Left ventricle myocardium inferior (tissue), 1 donor: ENCODE measurements around the gene PHLDB2. TPM values are rescaled to one million over a fixed set of nuclear protein-coding genes. Genes with fewer than 3 reads are reported as not detected.

Source experiments
- DNase-seq: peaks from one replicate; pipeline ENCODE4 v3.0.0-alpha.2; 2020
- H3K27ac ChIP-seq: fragments of 200-600 bp; replicated peaks from 2 replicates; pipeline ENCODE4 v1.8.0; 2021
- H3K27me3 ChIP-seq: fragments of 200-600 bp; 2 replicates; pipeline ENCODE4 v1.8.0; 2021; ENCODE audit warnings: low read depth
- H3K36me3 ChIP-seq: fragments of 200-600 bp; 2 replicates; pipeline ENCODE4 v1.8.0; 2021
- H3K4me1 ChIP-seq: fragments of 200-600 bp; 2 replicates; pipeline ENCODE4 v1.8.0; 2021
- H3K4me3 ChIP-seq: fragments of 200-600 bp; 2 replicates; pipeline ENCODE4 v1.8.0; 2021; ENCODE audit warnings: mild to moderate bottlenecking, moderate library complexity
- H3K9me3 ChIP-seq: fragments of 200-600 bp; replicated peaks from 2 replicates; pipeline ENCODE4 v1.8.0; 2021
- CTCF ChIP-seq: fragments of 200-600 bp; IDR thresholded peaks from 2 replicates; pipeline ENCODE4 v1.8.0; 2021; ENCODE audit warnings: antibody characterized with exemption, mild to moderate bottlenecking, borderline replicate concordance
- intact Hi-C: fragments of 100-400 bp; cut with micrococcal nuclease; formaldehyde crosslinking; loops from one replicate; pipeline ENCODE4 v1.11.0; 2022
- total RNA-seq: library from RNA; stranded (reverse); fragmentation: NEBNext Ultra II Directional; extraction: Animal tissue kit (Norgen Biotek cat#: 25700); gene quantifications from one replicate; pipeline ENCODE4 v1.2.1, GENCODE V29; 2021
- donor health status: DM: no; HTN: yes; CAD: no; lungs with severe emphysema.

PHLDB2 gene
- total RNA-seq, 1 donor from 2014 or later, result 89.3 TPM

- DNase-seq, result no peak
- no peak for TF ChIP-seq CTCF
- Histone ChIP-seq H3K9me3 (no peaks in the 10 kb centered on the region), H3K4me1 (peaks cover 50% of the 10 kb centered on the region), H3K27me3 (no peaks in the 10 kb centered on the region), H3K36me3 (peaks cover 63% of the 10 kb centered on the region), H3K4me3 (no peak overlapping the region), H3K27ac (no peak overlapping the region)
- intact Hi-C loops, result no loop called here
Measured at GRCh38 chr3:111955876-111956275, 96.8 kb downstream of the PHLDB2 start.

GRCh38 chr3:111956449-111956848 lies 97.4 kb downstream of the PHLDB2 start:
- Histone ChIP-seq H3K27ac (no peak overlapping the region), H3K4me1 (peaks cover 50% of the 10 kb centered on the region), H3K4me3 (no peak overlapping the region), H3K27me3 (no peaks in the 10 kb centered on the region), H3K36me3 (peaks cover 63% of the 10 kb centered on the region), H3K9me3 (no peaks in the 10 kb centered on the region)
- no peak for TF ChIP-seq CTCF
- intact Hi-C loops, result no loop called here
- no peak for DNase-seq

GRCh38 chr3:111956995-111957734 lies 98.1 kb downstream of the PHLDB2 start:
- peaks cover 47% of the 10 kb centered on the region for H3K4me1 ChIP-seq
- no peak overlapping the region for H3K27ac ChIP-seq
- no peaks in the 10 kb centered on the region for H3K9me3 ChIP-seq
- no peak for DNase-seq
- H3K27me3 ChIP-seq, result no peaks in the 10 kb centered on the region
- intact Hi-C loops, result no loop called here
- TF ChIP-seq CTCF, result no peak
- H3K4me3 ChIP-seq, result no peak overlapping the region
- H3K36me3 ChIP-seq, result peaks cover 63% of the 10 kb centered on the region

GRCh38 chr3:111961461-111962164 lies 102.5 kb downstream of the PHLDB2 start:
- Histone ChIP-seq H3K9me3 (no peaks in the 10 kb centered on the region), H3K27me3 (no peaks in the 10 kb centered on the region), H3K36me3 (peaks cover 52% of the 10 kb centered on the region), H3K4me1 (peaks cover 29% of the 10 kb centered on the region), H3K27ac (no peak overlapping the region), H3K4me3 (no peak overlapping the region)
- no peak for DNase-seq
- TF ChIP-seq CTCF, result no peak
- intact Hi-C loops, result no loop called here

GRCh38 chr3:111963424-111963823 lies 104.4 kb downstream of the PHLDB2 start:
- Histone ChIP-seq H3K27ac (peak overlapping the region; percentile 5), H3K4me1 (peaks cover 37% of the 10 kb centered on the region), H3K4me3 (no peak overlapping the region), H3K9me3 (no peaks in the 10 kb centered on the region), H3K27me3 (no peaks in the 10 kb centered on the region), H3K36me3 (peaks cover 51% of the 10 kb centered on the region)
- DNase-seq, result no peak
- intact Hi-C loops, result no loop called here
- no peak for TF ChIP-seq CTCF
